ENCODE data around the gene CLEC11A. TPM values are rescaled to one million over a fixed set of nuclear protein-coding genes. Genes with fewer than 3 reads are reported as not detected.

CLEC11A gene
- total and polyA plus RNA-seq, 2 experiments from 2014 or later, result 16.6 to 26.7 TPM

GRCh38 chr19:50686310-50687032, 36.7 kb upstream of the CLEC11A start:
- DNase-seq (ENCODE audit: low read depth in 1 of 2, low spot score in 1 of 2), result no peak
- no peaks in the 10 kb centered on the region for H3K9me3 ChIP-seq (ENCODE audit: low read depth)
- no peak for TF ChIP-seq CTCF (IDR thresholded peaks at IDR 0.05; ENCODE audit: low read depth, low read length)
- peaks cover 97% of the 10 kb centered on the region for H3K27me3 ChIP-seq
- H3K4me1 ChIP-seq (ENCODE audit: low read depth), result no peaks in the 10 kb centered on the region
- H3K36me3 ChIP-seq, result no peaks in the 10 kb centered on the region
- no peak overlapping the region for H3K4me3 ChIP-seq
- no peak overlapping the region for H3K27ac ChIP-seq

- Histone ChIP-seq H3K9me3 (ENCODE audit: low read depth) (no peaks in the 10 kb centered on the region), H3K36me3 (no peaks in the 10 kb centered on the region), H3K27ac (no peak overlapping the region), H3K27me3 (peaks cover 100% of the 10 kb centered on the region), H3K4me3 (no peak overlapping the region), H3K4me1 (ENCODE audit: low read depth) (no peaks in the 10 kb centered on the region)
- no peak for TF ChIP-seq CTCF (IDR thresholded peaks at IDR 0.05; ENCODE audit: low read depth, low read length)
- no peak for DNase-seq (ENCODE audit: low read depth in 1 of 2, low spot score in 1 of 2)
Measured at GRCh38 chr19:50688766-50689165, 34.4 kb upstream of the CLEC11A start.

GRCh38 chr19:50690439-50690838, 32.7 kb upstream of the CLEC11A start:
- H3K4me3 ChIP-seq, result no peak overlapping the region
- no peak for TF ChIP-seq CTCF (IDR thresholded peaks at IDR 0.05; ENCODE audit: low read depth, low read length)
- no peaks in the 10 kb centered on the region for H3K4me1 ChIP-seq (ENCODE audit: low read depth)
- no peak for DNase-seq (ENCODE audit: low read depth in 1 of 2, low spot score in 1 of 2)
- no peaks in the 10 kb centered on the region for H3K9me3 ChIP-seq (ENCODE audit: low read depth)
- H3K36me3 ChIP-seq, result no peaks in the 10 kb centered on the region
- H3K27me3 ChIP-seq, result peaks cover 100% of the 10 kb centered on the region
- H3K27ac ChIP-seq, result no peak overlapping the region

GRCh38 chr19:50693064-50693975, 29.8 kb upstream of the CLEC11A start:
- Histone ChIP-seq H3K4me1 (ENCODE audit: low read depth) (no peaks in the 10 kb centered on the region), H3K36me3 (no peaks in the 10 kb centered on the region), H3K27ac (no peak overlapping the region), H3K9me3 (ENCODE audit: low read depth) (no peaks in the 10 kb centered on the region), H3K4me3 (no peak overlapping the region), H3K27me3 (peaks cover 100% of the 10 kb centered on the region)
- TF ChIP-seq CTCF (IDR thresholded peaks at IDR 0.05; ENCODE audit: low read depth, low read length), result no peak
- no peak for DNase-seq (ENCODE audit: low read depth in 1 of 2, low spot score in 1 of 2)

- no peaks in the 10 kb centered on the region for H3K9me3 ChIP-seq (ENCODE audit: low read depth)
- no peaks in the 10 kb centered on the region for H3K4me1 ChIP-seq (ENCODE audit: low read depth)
- H3K27ac ChIP-seq, result no peak overlapping the region
- TF ChIP-seq CTCF (IDR thresholded peaks at IDR 0.05; ENCODE audit: low read depth, low read length), result no peak
- H3K4me3 ChIP-seq, result no peak overlapping the region
- H3K27me3 ChIP-seq, result peaks cover 100% of the 10 kb centered on the region
- no peak for DNase-seq (ENCODE audit: low read depth in 1 of 2, low spot score in 1 of 2)
- H3K36me3 ChIP-seq, result no peaks in the 10 kb centered on the region
Measured at GRCh38 chr19:50694815-50695145, 28.4 kb upstream of the CLEC11A start.
